ENCODE data around the gene THRB.

THRB gene

GRCh38 chr3:24440760-24441464 lies 53.7 kb downstream of the THRB start:
- Histone ChIP-seq H3K18ac (ENCODE audit: low read length) (no peak overlapping the region), H3K27me3 (ENCODE audit: control insufficient read depth in 3 of 3, insufficient read depth in 3 of 3, low read depth in 1 of 3, low read length in 3 of 3) (no peaks in the 10 kb centered on the region), H3K27ac (replicated peaks; ENCODE audit: low read length) (no peak overlapping the region), H2AK5ac (ENCODE audit: low read depth, low read length) (no peak overlapping the region), H2BK120ac (ENCODE audit: low read depth, low read length) (no peak overlapping the region), H3K4me3 (ENCODE audit: low read length in 2 of 2) (no peak overlapping the region), H2BK5ac (ENCODE audit: low read length) (no peak overlapping the region), H3K4me1 (ENCODE audit: control insufficient read depth in 2 of 2, insufficient read depth in 1 of 2, low read depth in 1 of 2, low read length in 2 of 2) (no peaks in the 10 kb centered on the region), H2AFZ (ENCODE audit: low read length) (no peak overlapping the region), H3K14ac (ENCODE audit: low read length) (no peak overlapping the region), H3K9ac (ENCODE audit: low read depth, low read length, poor library complexity) (no peak overlapping the region), H2BK12ac (ENCODE audit: low read length) (no peak overlapping the region), H4K91ac (ENCODE audit: low read depth, low read length, poor library complexity) (no peak overlapping the region), H3K79me1 (ENCODE audit: low read depth, low read length) (no peaks in the 10 kb centered on the region), H2BK15ac (ENCODE audit: low read length) (no peak overlapping the region), H3K4ac (ENCODE audit: low read length) (no peak overlapping the region), H4K8ac (ENCODE audit: low read depth, low read length) (no peak overlapping the region), H3K36me3 (replicated peaks in 1 of 2; ENCODE audit: control insufficient read depth in 2 of 2, insufficient read depth in 2 of 2, low read length in 2 of 2) (no peaks in the 10 kb centered on the region), H3K4me2 (ENCODE audit: insufficient read depth, low read length, poor library complexity, severe bottlenecking) (no peak overlapping the region), H3K9me3 (replicated peaks in 1 of 2; ENCODE audit: control insufficient read depth in 2 of 2, insufficient read depth in 1 of 2, low read depth in 1 of 2, low read length in 2 of 2) (no peaks in the 10 kb centered on the region), H3K23ac (ENCODE audit: low read depth, low read length, poor library complexity) (no peak overlapping the region)
- DNase-seq (ENCODE audit: low spot score) = no peak
- no CpG with 5 or more reads among the region's 3 CpGs for WGBS, 2 donors (ENCODE audit: extremely low coverage in 2 of 2, insufficient read length in 2 of 2, insufficient replicate concordance in 1 of 2)

GRCh38 chr3:24439021-24439420 lies 55.6 kb downstream of the THRB start:
- H4K8ac ChIP-seq (ENCODE audit: low read depth, low read length) = no peak overlapping the region
- no peaks in the 10 kb centered on the region for H3K9me3 ChIP-seq (replicated peaks in 1 of 2; ENCODE audit: control insufficient read depth in 2 of 2, insufficient read depth in 1 of 2, low read depth in 1 of 2, low read length in 2 of 2)
- no peaks in the 10 kb centered on the region for H3K27me3 ChIP-seq (ENCODE audit: control insufficient read depth in 3 of 3, insufficient read depth in 3 of 3, low read depth in 1 of 3, low read length in 3 of 3)
- no peaks in the 10 kb centered on the region for H3K79me1 ChIP-seq (ENCODE audit: low read depth, low read length)
- H3K4ac ChIP-seq (ENCODE audit: low read length) = no peak overlapping the region
- no peak overlapping the region for H3K18ac ChIP-seq (ENCODE audit: low read length)
- no peak overlapping the region for H2AK5ac ChIP-seq (ENCODE audit: low read depth, low read length)
- no peak overlapping the region for H3K4me3 ChIP-seq (ENCODE audit: low read length in 2 of 2)
- H3K36me3 ChIP-seq (replicated peaks in 1 of 2; ENCODE audit: control insufficient read depth in 2 of 2, insufficient read depth in 2 of 2, low read length in 2 of 2) = no peaks in the 10 kb centered on the region
- H3K14ac ChIP-seq (ENCODE audit: low read length) = no peak overlapping the region
- no peak overlapping the region for H4K91ac ChIP-seq (ENCODE audit: low read depth, low read length, poor library complexity)
- H3K4me1 ChIP-seq (ENCODE audit: control insufficient read depth in 2 of 2, insufficient read depth in 1 of 2, low read depth in 1 of 2, low read length in 2 of 2) = no peaks in the 10 kb centered on the region
- H2AFZ ChIP-seq (ENCODE audit: low read length) = no peak overlapping the region
- no peak overlapping the region for H2BK120ac ChIP-seq (ENCODE audit: low read depth, low read length)
- no CpG with 5 or more reads among the region's 4 CpGs for WGBS, 2 donors (ENCODE audit: extremely low coverage in 2 of 2, insufficient read length in 2 of 2, insufficient replicate concordance in 1 of 2)
- DNase-seq (ENCODE audit: low spot score) = no peak
- no peak overlapping the region for H3K23ac ChIP-seq (ENCODE audit: low read depth, low read length, poor library complexity)
- H2BK5ac ChIP-seq (ENCODE audit: low read length) = no peak overlapping the region
- H3K4me2 ChIP-seq (ENCODE audit: insufficient read depth, low read length, poor library complexity, severe bottlenecking) = no peak overlapping the region
- H2BK15ac ChIP-seq (ENCODE audit: low read length) = no peak overlapping the region
- H3K9ac ChIP-seq (ENCODE audit: low read depth, low read length, poor library complexity) = no peak overlapping the region
- H3K27ac ChIP-seq (replicated peaks; ENCODE audit: low read length) = no peak overlapping the region
- no peak overlapping the region for H2BK12ac ChIP-seq (ENCODE audit: low read length)

GRCh38 chr3:24437326-24437725 lies 57.3 kb downstream of the THRB start:
- Histone ChIP-seq H3K4me2 (ENCODE audit: insufficient read depth, low read length, poor library complexity, severe bottlenecking) (no peak overlapping the region), H2BK12ac (ENCODE audit: low read length) (no peak overlapping the region), H4K91ac (ENCODE audit: low read depth, low read length, poor library complexity) (no peak overlapping the region), H3K79me1 (ENCODE audit: low read depth, low read length) (no peaks in the 10 kb centered on the region), H2AFZ (ENCODE audit: low read length) (no peak overlapping the region), H3K4me1 (ENCODE audit: control insufficient read depth in 2 of 2, insufficient read depth in 1 of 2, low read depth in 1 of 2, low read length in 2 of 2) (no peaks in the 10 kb centered on the region), H3K9ac (ENCODE audit: low read depth, low read length, poor library complexity) (no peak overlapping the region), H2BK15ac (ENCODE audit: low read length) (no peak overlapping the region), H3K36me3 (replicated peaks in 1 of 2; ENCODE audit: control insufficient read depth in 2 of 2, insufficient read depth in 2 of 2, low read length in 2 of 2) (no peaks in the 10 kb centered on the region), H3K23ac (ENCODE audit: low read depth, low read length, poor library complexity) (no peak overlapping the region), H3K27me3 (ENCODE audit: control insufficient read depth in 3 of 3, insufficient read depth in 3 of 3, low read depth in 1 of 3, low read length in 3 of 3) (no peaks in the 10 kb centered on the region), H3K14ac (ENCODE audit: low read length) (no peak overlapping the region), H2AK5ac (ENCODE audit: low read depth, low read length) (no peak overlapping the region), H2BK120ac (ENCODE audit: low read depth, low read length) (no peak overlapping the region), H2BK5ac (ENCODE audit: low read length) (no peak overlapping the region), H3K4ac (ENCODE audit: low read length) (no peak overlapping the region), H3K27ac (replicated peaks; ENCODE audit: low read length) (no peak overlapping the region), H3K9me3 (replicated peaks in 1 of 2; ENCODE audit: control insufficient read depth in 2 of 2, insufficient read depth in 1 of 2, low read depth in 1 of 2, low read length in 2 of 2) (no peaks in the 10 kb centered on the region), H4K8ac (ENCODE audit: low read depth, low read length) (no peak overlapping the region), H3K18ac (ENCODE audit: low read length) (no peak overlapping the region), H3K4me3 (ENCODE audit: low read length in 2 of 2) (no peak overlapping the region)
- WGBS, 2 donors (ENCODE audit: extremely low coverage in 2 of 2, insufficient read length in 2 of 2, insufficient replicate concordance in 1 of 2) = no CpG with 5 or more reads among the region's 2 CpGs
- DNase-seq (ENCODE audit: low spot score) = no peak

GRCh38 chr3:24435584-24435983 lies 59.1 kb downstream of the THRB start:
- no peak overlapping the region for H2BK120ac ChIP-seq (ENCODE audit: low read depth, low read length)
- WGBS, 2 donors (ENCODE audit: extremely low coverage in 2 of 2, insufficient read length in 2 of 2, insufficient replicate concordance in 1 of 2) = no CpG with 5 or more reads among the region's 5 CpGs
- DNase-seq (ENCODE audit: low spot score) = no peak
- H2BK15ac ChIP-seq (ENCODE audit: low read length) = no peak overlapping the region
- no peak overlapping the region for H2AK5ac ChIP-seq (ENCODE audit: low read depth, low read length)
- no peaks in the 10 kb centered on the region for H3K9me3 ChIP-seq (replicated peaks in 1 of 2; ENCODE audit: control insufficient read depth in 2 of 2, insufficient read depth in 1 of 2, low read depth in 1 of 2, low read length in 2 of 2)
- H2BK12ac ChIP-seq (ENCODE audit: low read length) = no peak overlapping the region
- H3K79me1 ChIP-seq (ENCODE audit: low read depth, low read length) = no peaks in the 10 kb centered on the region
- no peaks in the 10 kb centered on the region for H3K36me3 ChIP-seq (replicated peaks in 1 of 2; ENCODE audit: control insufficient read depth in 2 of 2, insufficient read depth in 2 of 2, low read length in 2 of 2)
- H3K4me1 ChIP-seq (ENCODE audit: control insufficient read depth in 2 of 2, insufficient read depth in 1 of 2, low read depth in 1 of 2, low read length in 2 of 2) = no peaks in the 10 kb centered on the region
- no peak overlapping the region for H3K14ac ChIP-seq (ENCODE audit: low read length)
- no peak overlapping the region for H3K23ac ChIP-seq (ENCODE audit: low read depth, low read length, poor library complexity)
- H3K27me3 ChIP-seq (ENCODE audit: control insufficient read depth in 3 of 3, insufficient read depth in 3 of 3, low read depth in 1 of 3, low read length in 3 of 3) = no peaks in the 10 kb centered on the region
- H3K4me3 ChIP-seq (ENCODE audit: low read length in 2 of 2) = no peak overlapping the region
- H2AFZ ChIP-seq (ENCODE audit: low read length) = no peak overlapping the region
- H3K4ac ChIP-seq (ENCODE audit: low read length) = no peak overlapping the region
- no peak overlapping the region for H3K18ac ChIP-seq (ENCODE audit: low read length)
- H3K4me2 ChIP-seq (ENCODE audit: insufficient read depth, low read length, poor library complexity, severe bottlenecking) = no peak overlapping the region
- H3K27ac ChIP-seq (replicated peaks; ENCODE audit: low read length) = no peak overlapping the region
- no peak overlapping the region for H4K8ac ChIP-seq (ENCODE audit: low read depth, low read length)
- no peak overlapping the region for H3K9ac ChIP-seq (ENCODE audit: low read depth, low read length, poor library complexity)
- H2BK5ac ChIP-seq (ENCODE audit: low read length) = no peak overlapping the region
- no peak overlapping the region for H4K91ac ChIP-seq (ENCODE audit: low read depth, low read length, poor library complexity)
